Measurements from ENCODE around the gene MARCHF10.
A peak's percentile ranks its signal among the peaks of the same experiment; 100 is the strongest.

Gene MARCHF10

DNA sequence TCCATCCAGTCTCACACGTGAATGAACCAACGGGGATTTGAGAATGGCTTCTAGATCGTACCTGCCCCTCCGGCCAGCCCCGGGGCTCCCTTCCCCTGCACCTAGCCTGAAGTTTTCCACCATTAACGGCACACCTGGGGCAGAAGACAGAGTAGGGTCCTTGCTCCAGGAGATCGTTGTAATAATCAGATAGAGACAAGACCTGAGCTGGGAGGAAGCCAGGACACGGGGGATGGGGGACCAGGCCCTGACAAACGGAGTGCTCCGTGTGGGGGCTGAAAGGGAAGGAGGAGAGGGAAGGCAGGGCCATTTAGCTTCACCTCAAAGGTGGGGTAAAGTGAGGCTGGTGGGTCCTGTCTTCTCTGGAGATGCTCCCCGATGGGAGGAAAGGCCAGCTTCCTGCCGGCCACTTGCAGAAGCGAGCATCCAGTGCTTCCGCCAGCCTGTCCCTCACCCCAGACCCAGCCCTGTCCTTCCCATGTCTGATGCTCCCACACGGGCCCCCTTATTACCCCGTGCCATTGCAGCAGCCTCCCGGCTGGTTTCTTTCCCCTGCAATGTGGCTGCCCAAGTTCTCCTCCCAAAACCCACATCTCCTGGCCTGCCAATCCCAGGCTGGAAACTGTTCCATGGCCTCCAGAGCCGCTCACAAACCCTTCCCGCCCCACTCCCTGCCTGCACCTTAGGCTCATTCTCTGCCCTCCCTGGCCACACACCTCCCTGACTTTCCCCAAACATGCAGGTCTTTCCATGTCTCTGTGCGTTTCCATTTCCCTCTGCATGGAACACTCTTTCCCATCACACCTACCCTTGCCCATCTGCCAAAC lies 101.3 kb downstream of the MARCHF10 start:
- H4K91ac ChIP-seq (ENCODE audit: low read depth, low read length, poor library complexity) = no peak overlapping the region
- no peak overlapping the region for H3K14ac ChIP-seq (ENCODE audit: low read length)
- H3K9ac ChIP-seq (ENCODE audit: low read depth, low read length, poor library complexity) = no peak overlapping the region
- H2AK5ac ChIP-seq (ENCODE audit: low read depth, low read length) = peak overlapping the region; percentile 41
- H3K18ac ChIP-seq (ENCODE audit: low read length) = no peak overlapping the region
- no peak overlapping the region for H3K23ac ChIP-seq (ENCODE audit: low read depth, low read length, poor library complexity)
- H2BK12ac ChIP-seq (ENCODE audit: low read length) = no peak overlapping the region
- H3K4ac ChIP-seq (ENCODE audit: low read length) = no peak overlapping the region
- DNase-seq (ENCODE audit: low spot score) = no peak
- H2BK120ac ChIP-seq (ENCODE audit: low read depth, low read length) = no peak overlapping the region
- H3K4me1 ChIP-seq (ENCODE audit: control insufficient read depth in 2 of 2, insufficient read depth in 1 of 2, low read depth in 1 of 2, low read length in 2 of 2) = peaks cover 13 to 18% of the 10 kb centered on the region in 2 donors
- peak overlapping the region in 1 of 2 donors; percentile 71 for H3K4me3 ChIP-seq (ENCODE audit: low read length in 2 of 2)
- no peak overlapping the region for H3K4me2 ChIP-seq (ENCODE audit: insufficient read depth, low read length, poor library complexity, severe bottlenecking)
- H4K8ac ChIP-seq (ENCODE audit: low read depth, low read length) = no peak overlapping the region
- peaks cover 0 to 18% (median 6%) of the 10 kb centered on the region in 3 experiments for H3K27me3 ChIP-seq (ENCODE audit: control insufficient read depth in 3 of 3, insufficient read depth in 3 of 3, low read depth in 1 of 3, low read length in 3 of 3)
- H3K9me3 ChIP-seq (replicated peaks in 1 of 2; ENCODE audit: control insufficient read depth in 2 of 2, insufficient read depth in 1 of 2, low read depth in 1 of 2, low read length in 2 of 2) = peaks cover 4 to 18% of the 10 kb centered on the region in 2 donors
- H3K79me1 ChIP-seq (ENCODE audit: low read depth, low read length) = no peaks in the 10 kb centered on the region
- H3K27ac ChIP-seq (replicated peaks; ENCODE audit: low read length) = no peak overlapping the region
- no peak overlapping the region for H2BK15ac ChIP-seq (ENCODE audit: low read length)
- no peak overlapping the region for H2BK5ac ChIP-seq (ENCODE audit: low read length)
- no peak overlapping the region for H2AFZ ChIP-seq (ENCODE audit: low read length)
- no CpG with 5 or more reads among the region's 20 CpGs for WGBS, 2 donors (ENCODE audit: extremely low coverage in 2 of 2, insufficient read length in 2 of 2, insufficient replicate concordance in 1 of 2)
- no peaks in the 10 kb centered on the region for H3K36me3 ChIP-seq (replicated peaks in 1 of 2; ENCODE audit: control insufficient read depth in 2 of 2, insufficient read depth in 2 of 2, low read length in 2 of 2)

DNA sequence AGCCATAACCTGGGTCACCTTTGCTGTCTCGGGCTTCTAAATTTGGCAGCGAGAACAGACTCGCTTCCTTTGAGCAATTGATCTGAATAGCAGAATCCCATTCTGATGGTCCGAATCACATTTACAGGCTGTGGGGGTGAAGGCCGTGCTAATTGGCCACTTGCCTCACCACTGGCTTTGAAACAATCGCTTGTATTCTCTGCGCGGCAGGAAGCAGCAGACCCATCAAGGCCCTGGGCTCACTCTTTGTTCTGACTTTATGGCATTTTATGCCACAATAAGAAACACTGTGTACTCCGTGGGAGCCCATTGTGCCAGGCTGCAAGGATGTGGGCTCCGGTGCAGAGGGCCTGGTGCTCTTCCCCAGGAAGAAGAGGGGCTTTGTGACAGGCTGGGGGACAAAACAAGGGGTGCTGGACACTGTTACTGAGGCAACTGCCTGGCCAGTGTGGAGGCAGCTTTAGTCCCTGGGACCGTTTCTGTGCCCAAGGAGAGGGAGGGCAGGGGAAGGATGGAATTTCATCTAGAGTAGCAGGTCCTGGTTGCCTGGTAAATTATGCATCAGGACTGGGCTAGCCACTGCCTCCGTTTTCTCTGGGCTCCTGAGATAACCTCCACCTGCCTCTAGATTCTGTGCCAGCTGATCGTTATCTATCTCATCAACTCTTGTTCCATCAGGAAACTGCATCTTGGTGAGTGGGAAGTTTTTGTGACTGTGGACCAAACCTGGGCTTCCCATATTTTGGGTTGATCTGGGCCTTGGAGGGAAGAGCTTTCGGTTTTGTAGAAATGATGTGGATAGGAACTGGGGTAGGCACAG lies 102.1 kb downstream of the MARCHF10 start:
- peak overlapping the region; percentile 89 for H2AFZ ChIP-seq (ENCODE audit: low read length)
- peaks cover 17 to 18% of the 10 kb centered on the region in 2 donors for H3K4me1 ChIP-seq (ENCODE audit: control insufficient read depth in 2 of 2, insufficient read depth in 1 of 2, low read depth in 1 of 2, low read length in 2 of 2)
- no peak overlapping the region for H4K91ac ChIP-seq (ENCODE audit: low read depth, low read length, poor library complexity)
- DNase-seq (ENCODE audit: low spot score) = no peak
- peak overlapping the region in 1 of 2 donors; percentile 71 for H3K4me3 ChIP-seq (ENCODE audit: low read length in 2 of 2)
- H3K4ac ChIP-seq (ENCODE audit: low read length) = no peak overlapping the region
- H3K18ac ChIP-seq (ENCODE audit: low read length) = peak overlapping the region; percentile 44
- H2BK12ac ChIP-seq (ENCODE audit: low read length) = no peak overlapping the region
- H3K4me2 ChIP-seq (ENCODE audit: insufficient read depth, low read length, poor library complexity, severe bottlenecking) = peak overlapping the region; percentile 47
- H3K36me3 ChIP-seq (replicated peaks in 1 of 2; ENCODE audit: control insufficient read depth in 2 of 2, insufficient read depth in 2 of 2, low read length in 2 of 2) = no peaks in the 10 kb centered on the region
- no peak overlapping the region for H4K8ac ChIP-seq (ENCODE audit: low read depth, low read length)
- no peak overlapping the region for H2BK120ac ChIP-seq (ENCODE audit: low read depth, low read length)
- peaks cover 4 to 18% of the 10 kb centered on the region in 2 donors for H3K9me3 ChIP-seq (replicated peaks in 1 of 2; ENCODE audit: control insufficient read depth in 2 of 2, insufficient read depth in 1 of 2, low read depth in 1 of 2, low read length in 2 of 2)
- H2BK5ac ChIP-seq (ENCODE audit: low read length) = no peak overlapping the region
- peaks cover 0 to 18% (median 10%) of the 10 kb centered on the region in 3 experiments for H3K27me3 ChIP-seq (ENCODE audit: control insufficient read depth in 3 of 3, insufficient read depth in 3 of 3, low read depth in 1 of 3, low read length in 3 of 3)
- H3K79me1 ChIP-seq (ENCODE audit: low read depth, low read length) = no peaks in the 10 kb centered on the region
- WGBS, 2 donors (ENCODE audit: extremely low coverage in 2 of 2, insufficient read length in 2 of 2, insufficient replicate concordance in 1 of 2) = no CpG with 5 or more reads among the region's 14 CpGs
- peak overlapping the region; percentile 7 for H3K27ac ChIP-seq (replicated peaks; ENCODE audit: low read length)
- no peak overlapping the region for H3K9ac ChIP-seq (ENCODE audit: low read depth, low read length, poor library complexity)
- H3K23ac ChIP-seq (ENCODE audit: low read depth, low read length, poor library complexity) = no peak overlapping the region
- no peak overlapping the region for H3K14ac ChIP-seq (ENCODE audit: low read length)
- peak overlapping the region; percentile 41 for H2AK5ac ChIP-seq (ENCODE audit: low read depth, low read length)
- no peak overlapping the region for H2BK15ac ChIP-seq (ENCODE audit: low read length)

- peak overlapping the region; percentile 94 for H3K4me2 ChIP-seq (ENCODE audit: insufficient read depth, low read length, poor library complexity, severe bottlenecking)
- H4K8ac ChIP-seq (ENCODE audit: low read depth, low read length) = no peak overlapping the region
- H3K4me1 ChIP-seq (ENCODE audit: control insufficient read depth in 2 of 2, insufficient read depth in 1 of 2, low read depth in 1 of 2, low read length in 2 of 2) = peaks cover 17 to 18% of the 10 kb centered on the region in 2 donors
- no peak overlapping the region for H2BK120ac ChIP-seq (ENCODE audit: low read depth, low read length)
- peak overlapping the region; percentile 5 for H2BK15ac ChIP-seq (ENCODE audit: low read length)
- peak overlapping the region; percentile 89 for H2AFZ ChIP-seq (ENCODE audit: low read length)
- H3K23ac ChIP-seq (ENCODE audit: low read depth, low read length, poor library complexity) = no peak overlapping the region
- no peak for DNase-seq (ENCODE audit: low spot score)
- no CpG with 5 or more reads among the region's 11 CpGs for whole genome bisulfite sequencing, 2 donors (ENCODE audit: extremely low coverage in 2 of 2, insufficient read length in 2 of 2, insufficient replicate concordance in 1 of 2)
- H3K9me3 ChIP-seq (replicated peaks in 1 of 2; ENCODE audit: control insufficient read depth in 2 of 2, insufficient read depth in 1 of 2, low read depth in 1 of 2, low read length in 2 of 2) = peaks cover 4 to 18% of the 10 kb centered on the region in 2 donors
- H2BK5ac ChIP-seq (ENCODE audit: low read length) = no peak overlapping the region
- H2AK5ac ChIP-seq (ENCODE audit: low read depth, low read length) = no peak overlapping the region
- H3K14ac ChIP-seq (ENCODE audit: low read length) = no peak overlapping the region
- H3K27ac ChIP-seq (replicated peaks; ENCODE audit: low read length) = no peak overlapping the region
- H3K18ac ChIP-seq (ENCODE audit: low read length) = no peak overlapping the region
- peaks cover 0 to 18% (median 10%) of the 10 kb centered on the region in 3 experiments for H3K27me3 ChIP-seq (ENCODE audit: control insufficient read depth in 3 of 3, insufficient read depth in 3 of 3, low read depth in 1 of 3, low read length in 3 of 3)
- H3K4me3 ChIP-seq (ENCODE audit: low read length in 2 of 2) = peak overlapping the region in 1 of 2 donors; percentile 71
- H2BK12ac ChIP-seq (ENCODE audit: low read length) = no peak overlapping the region
- H3K4ac ChIP-seq (ENCODE audit: low read length) = no peak overlapping the region
- no peaks in the 10 kb centered on the region for H3K79me1 ChIP-seq (ENCODE audit: low read depth, low read length)
- no peak overlapping the region for H3K9ac ChIP-seq (ENCODE audit: low read depth, low read length, poor library complexity)
- H4K91ac ChIP-seq (ENCODE audit: low read depth, low read length, poor library complexity) = no peak overlapping the region
- no peaks in the 10 kb centered on the region for H3K36me3 ChIP-seq (replicated peaks in 1 of 2; ENCODE audit: control insufficient read depth in 2 of 2, insufficient read depth in 2 of 2, low read length in 2 of 2)
These were observed 102.8 kb downstream of the MARCHF10 start for GRCh38 chr17:62705156-62705777.
